ENCODE results near the gene ANTKMT.

- TF ChIP-seq CTCF (IDR thresholded peaks at IDR 0.05) (no peak), POLR2A (IDR thresholded peaks at IDR 0.05) (no peak)
Measured at GRCh38 chr16:734208-734980, 13.4 kb downstream of the ANTKMT start.
